ENCODE measurements around the gene PARD6G. TPM values are rescaled to one million over a fixed set of nuclear protein-coding genes. Genes with fewer than 3 reads are reported as not detected.

Gene PARD6G
- total RNA-seq, 2 donors from 2014 or later = 1.9 to 2.8 TPM

DNA sequence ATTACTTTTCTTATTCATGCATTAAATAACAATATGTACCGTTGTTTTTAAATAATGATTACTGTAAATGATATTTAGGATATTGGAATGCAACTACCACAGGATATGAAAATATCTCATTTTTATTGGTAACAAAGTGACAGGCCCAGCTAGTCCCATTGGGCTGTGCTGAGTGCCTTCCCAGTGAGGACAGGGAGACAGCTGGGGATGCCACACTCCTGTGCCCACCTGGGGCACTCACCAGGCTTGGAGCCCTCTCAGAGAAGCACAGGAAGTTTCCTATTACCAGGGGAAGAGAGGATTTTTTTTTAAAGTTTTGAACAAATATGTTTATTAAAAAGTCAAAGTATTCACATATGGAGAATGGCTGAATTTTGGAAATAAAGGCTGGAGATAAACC lies 48.9 kb downstream of the PARD6G start:
- Histone ChIP-seq H3K4me3 (no peak overlapping the region), H3K27ac (no peak overlapping the region), H3K36me3 (no peaks in the 10 kb centered on the region), H3K4me1 (no peaks in the 10 kb centered on the region), H3K9me3 (no peaks in the 10 kb centered on the region), H3K27me3 (no peaks in the 10 kb centered on the region)
- TF ChIP-seq, protein P1, sequence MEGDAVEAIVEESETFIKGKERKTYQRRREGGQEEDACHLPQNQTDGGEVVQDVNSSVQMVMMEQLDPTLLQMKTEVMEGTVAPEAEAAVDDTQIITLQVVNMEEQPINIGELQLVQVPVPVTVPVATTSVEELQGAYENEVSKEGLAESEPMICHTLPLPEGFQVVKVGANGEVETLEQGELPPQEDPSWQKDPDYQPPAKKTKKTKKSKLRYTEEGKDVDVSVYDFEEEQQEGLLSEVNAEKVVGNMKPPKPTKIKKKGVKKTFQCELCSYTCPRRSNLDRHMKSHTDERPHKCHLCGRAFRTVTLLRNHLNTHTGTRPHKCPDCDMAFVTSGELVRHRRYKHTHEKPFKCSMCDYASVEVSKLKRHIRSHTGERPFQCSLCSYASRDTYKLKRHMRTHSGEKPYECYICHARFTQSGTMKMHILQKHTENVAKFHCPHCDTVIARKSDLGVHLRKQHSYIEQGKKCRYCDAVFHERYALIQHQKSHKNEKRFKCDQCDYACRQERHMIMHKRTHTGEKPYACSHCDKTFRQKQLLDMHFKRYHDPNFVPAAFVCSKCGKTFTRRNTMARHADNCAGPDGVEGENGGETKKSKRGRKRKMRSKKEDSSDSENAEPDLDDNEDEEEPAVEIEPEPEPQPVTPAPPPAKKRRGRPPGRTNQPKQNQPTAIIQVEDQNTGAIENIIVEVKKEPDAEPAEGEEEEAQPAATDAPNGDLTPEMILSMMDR (IDR thresholded peaks at IDR 0.05) = no peak
- peak; percentile 21 for DNase-seq (ENCODE audit: low spot score)

DNA sequence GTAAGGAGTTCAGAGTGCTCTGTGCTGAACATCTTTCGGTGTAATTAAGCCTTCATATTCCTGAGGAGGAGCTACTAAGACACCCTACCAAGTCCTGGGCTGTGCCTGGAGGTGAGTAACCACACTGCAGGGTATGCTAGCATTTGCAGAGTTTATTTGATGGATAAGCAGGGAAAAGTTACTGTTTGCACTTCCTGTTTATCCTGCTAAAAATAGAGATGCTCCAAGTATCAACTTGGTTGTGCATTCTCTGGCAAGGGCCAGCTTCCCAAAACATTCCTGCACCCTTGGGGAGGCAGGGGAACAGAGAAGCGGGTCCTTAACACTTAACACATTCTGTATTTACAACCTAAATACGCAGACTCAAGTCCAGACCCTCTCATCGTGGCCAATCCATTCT lies 49.8 kb downstream of the PARD6G start:
- DNase-seq (ENCODE audit: low spot score) = peak; percentile 9
- Histone ChIP-seq H3K4me3 (no peak overlapping the region), H3K4me1 (no peaks in the 10 kb centered on the region), H3K27me3 (no peaks in the 10 kb centered on the region), H3K36me3 (no peaks in the 10 kb centered on the region), H3K27ac (no peak overlapping the region), H3K9me3 (no peaks in the 10 kb centered on the region)
- TF ChIP-seq, protein P1 (IDR thresholded peaks at IDR 0.05) = no peak

DNA sequence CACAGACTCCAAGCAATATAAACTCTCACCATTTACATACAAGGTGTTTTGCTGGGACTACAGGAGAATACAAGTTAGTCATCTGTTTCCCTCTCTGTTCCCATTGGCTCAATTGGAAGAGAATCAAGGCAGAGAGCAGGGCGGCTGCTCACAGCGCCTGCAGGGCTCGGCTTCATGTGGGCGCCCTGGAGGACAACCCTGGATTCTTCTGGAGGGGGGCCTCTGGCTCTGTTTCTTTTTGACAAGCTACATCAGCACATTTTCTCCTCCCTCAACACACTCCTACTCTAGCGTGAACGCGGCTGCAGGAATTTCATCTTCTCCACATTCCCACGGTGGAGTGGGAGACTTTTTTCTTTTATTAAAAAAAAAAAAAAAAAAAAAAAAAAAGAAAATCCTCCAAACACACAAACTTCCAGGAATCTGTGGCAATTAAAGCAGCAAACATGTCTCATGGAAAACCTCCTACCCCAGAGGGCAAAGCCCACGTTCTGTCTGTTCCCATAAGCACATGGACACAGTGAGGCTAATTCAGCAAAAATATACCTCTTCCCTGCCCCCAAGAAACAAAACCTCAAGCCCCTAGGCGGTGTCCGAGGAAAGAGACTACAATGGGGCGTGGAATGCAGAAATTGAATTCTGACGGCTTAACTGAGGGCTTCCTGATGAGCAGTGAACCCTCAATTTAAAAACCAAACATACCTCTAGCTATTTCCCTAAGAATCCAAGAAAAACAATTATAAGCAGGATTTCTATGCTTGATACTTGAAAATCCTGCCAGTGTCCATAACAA lies 50.6 kb downstream of the PARD6G start:
- TF ChIP-seq, protein P1 (IDR thresholded peaks at IDR 0.05) = no peak
- DNase-seq (ENCODE audit: low spot score) = peak; percentile 53
- Histone ChIP-seq H3K27me3 (no peaks in the 10 kb centered on the region), H3K9me3 (no peaks in the 10 kb centered on the region), H3K27ac (no peak overlapping the region), H3K4me3 (no peak overlapping the region), H3K36me3 (no peaks in the 10 kb centered on the region), H3K4me1 (no peaks in the 10 kb centered on the region)

DNA sequence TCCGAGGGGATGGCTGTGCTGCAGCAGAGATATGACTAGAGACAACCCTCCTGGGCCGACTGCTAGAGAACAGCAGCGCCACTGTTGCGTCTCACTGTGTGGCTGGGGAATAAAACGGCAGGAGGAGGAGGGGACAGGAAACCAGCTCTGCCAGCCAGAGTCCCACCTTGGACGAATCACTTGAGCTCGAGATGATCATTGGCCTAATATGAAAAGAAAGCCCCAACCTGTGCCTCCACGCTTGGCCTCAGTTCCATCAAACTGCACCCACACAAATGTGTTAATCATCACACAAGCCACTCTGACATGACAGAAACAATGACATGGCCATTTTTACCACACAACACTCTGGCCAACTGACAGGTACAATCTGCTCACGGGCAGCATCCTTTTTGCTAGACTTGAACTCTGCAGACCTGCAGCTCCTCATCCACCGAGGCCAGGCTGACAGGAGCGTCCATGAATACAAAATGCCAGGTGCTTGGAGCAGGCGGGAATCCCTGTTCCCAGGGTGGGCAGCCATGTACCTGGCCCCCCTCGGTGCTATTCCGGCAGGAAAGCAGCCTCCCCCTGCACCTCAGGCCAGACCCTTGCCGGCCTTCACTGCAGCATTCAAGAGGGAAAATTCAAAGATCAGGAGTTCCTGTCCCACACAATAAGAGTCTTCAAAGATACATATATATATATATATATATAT lies 52.3 kb downstream of the PARD6G start:
- TF ChIP-seq, protein P1 (IDR thresholded peaks at IDR 0.05) = no peak
- peak; percentile 56 for DNase-seq (ENCODE audit: low spot score)
- no peaks in the 10 kb centered on the region for H3K36me3 ChIP-seq
- no peak overlapping the region for H3K27ac ChIP-seq
- no peak overlapping the region for H3K4me3 ChIP-seq
- H3K27me3 ChIP-seq = no peaks in the 10 kb centered on the region
- no peaks in the 10 kb centered on the region for H3K4me1 ChIP-seq
- H3K9me3 ChIP-seq = no peaks in the 10 kb centered on the region

DNA sequence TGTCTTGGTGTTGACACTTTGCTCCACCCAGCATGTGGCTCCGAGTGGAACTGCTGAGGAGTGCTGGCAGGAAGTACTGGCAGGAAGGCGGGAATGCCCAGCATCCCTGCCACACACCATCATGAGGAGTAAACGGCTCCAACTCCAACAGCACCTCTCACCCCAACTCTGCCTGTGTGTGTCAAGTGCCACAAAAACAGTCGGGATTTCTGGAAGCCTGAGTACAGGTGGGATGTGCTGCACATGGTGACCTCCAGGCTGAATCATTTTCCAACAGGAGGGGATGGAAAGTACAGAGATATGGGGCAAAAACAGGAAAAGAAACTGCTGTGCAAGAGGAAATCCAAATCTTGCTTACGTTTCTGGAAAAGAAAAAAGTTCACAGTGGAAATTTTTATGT lies 53.6 kb downstream of the PARD6G start:
- Histone ChIP-seq H3K4me1 (peaks cover 0 to 3% of the 10 kb centered on the region in 2 donors), H3K9me3 (no peaks in the 10 kb centered on the region), H3K27me3 (no peaks in the 10 kb centered on the region), H3K36me3 (no peaks in the 10 kb centered on the region), H3K27ac (no peak overlapping the region), H3K4me3 (no peak overlapping the region)
- DNase-seq (ENCODE audit: low spot score) = peak; percentile 38
- TF ChIP-seq, protein P1 (IDR thresholded peaks at IDR 0.05) = no peak

All from right atrium auricular region (tissue), 2 donors.